HEK293 (cell line): ENCODE data around the gene SUCO.

Experiments used
- TRIM28 ChIP-seq: IDR thresholded peaks from 2 replicates; pipeline ENCODE4 v1.6.1; 2011; ENCODE audit warnings: low read length, control low read depth, borderline replicate concordance
- ZBTB17 ChIP-seq: fragments of 450-650 bp; formaldehyde crosslinking; IDR thresholded peaks from 2 replicates; pipeline ENCODE4 v1.5.1; 2016; ENCODE audit warnings: missing biosample characterization, missing genetic modification characterization

GRCh38 chr1:172626845-172627244 lies 93.9 kb downstream of the SUCO start:
- TF ChIP-seq TRIM28 (no peak), ZBTB17 (no peak)
